ENCODE results near the gene KLHL20.
"Not testable (repeated sequence)": the region's sequence is repeated elsewhere in the genome, so short reads cannot be mapped to it uniquely, and the experiment has no call there.

KLHL20 gene

GRCh38 chr1:173742203-173742886 lies 27.6 kb downstream of the KLHL20 start:
- no peak for DNase-seq (ENCODE audit: low read depth)
- H3K4me3 ChIP-seq (ENCODE audit: low read depth, low read length), result no peak overlapping the region

GRCh38 chr1:173744651-173745050 lies 29.9 kb downstream of the KLHL20 start:
- no peak for DNase-seq (ENCODE audit: low read depth)
- H3K4me3 ChIP-seq (ENCODE audit: low read depth, low read length), result no peak overlapping the region

GRCh38 chr1:173749137-173749536 lies 34.4 kb downstream of the KLHL20 start:
- no peak overlapping the region for H3K4me3 ChIP-seq (ENCODE audit: low read depth, low read length)
- no peak for DNase-seq (ENCODE audit: low read depth)

GRCh38 chr1:173753830-173754229 lies 39.0 kb downstream of the KLHL20 start:
- no peak for DNase-seq (ENCODE audit: low read depth)
- H3K4me3 ChIP-seq (ENCODE audit: low read depth, low read length), result no peak overlapping the region

- H3K4me3 ChIP-seq (ENCODE audit: low read depth, low read length), result no peak overlapping the region
- no peak for DNase-seq (ENCODE audit: low read depth)
Measured at GRCh38 chr1:173757666-173758065, 42.9 kb downstream of the KLHL20 start.

GRCh38 chr1:173758110-173758509 lies 43.3 kb downstream of the KLHL20 start:
- H3K4me3 ChIP-seq (ENCODE audit: low read depth, low read length), result no peak overlapping the region
- no peak for DNase-seq (ENCODE audit: low read depth)

- DNase-seq (ENCODE audit: low read depth), result no peak
- H3K4me3 ChIP-seq (ENCODE audit: low read depth, low read length), result no peak overlapping the region
Measured at GRCh38 chr1:173758980-173759379, 44.2 kb downstream of the KLHL20 start.

GRCh38 chr1:173764331-173764730 lies 49.5 kb downstream of the KLHL20 start:
- not testable (repeated sequence) for H3K4me3 ChIP-seq (ENCODE audit: low read depth, low read length); DNase-seq (ENCODE audit: low read depth)

GRCh38 chr1:173768206-173768605 lies 53.4 kb downstream of the KLHL20 start:
- no peak overlapping the region for H3K4me3 ChIP-seq (ENCODE audit: low read depth, low read length)
- no peak for DNase-seq (ENCODE audit: low read depth)

- no peak for DNase-seq (ENCODE audit: low read depth)
- H3K4me3 ChIP-seq (ENCODE audit: low read depth, low read length), result no peak overlapping the region
Measured at GRCh38 chr1:173768827-173769226, 54.0 kb downstream of the KLHL20 start.

- H3K4me3 ChIP-seq (ENCODE audit: low read depth, low read length); DNase-seq (ENCODE audit: low read depth): not testable (repeated sequence)
Measured at GRCh38 chr1:173770330-173770729, 55.5 kb downstream of the KLHL20 start.

- no peak overlapping the region for H3K4me3 ChIP-seq (ENCODE audit: low read depth, low read length)
- DNase-seq (ENCODE audit: low read depth), result no peak
Measured at GRCh38 chr1:173771560-173771959, 56.8 kb downstream of the KLHL20 start.

- DNase-seq (ENCODE audit: low read depth), result no peak
Measured at GRCh38 chr1:173775578-173776226, 60.9 kb downstream of the KLHL20 start.

GRCh38 chr1:173779936-173780335 lies 65.2 kb downstream of the KLHL20 start:
- H3K4me3 ChIP-seq (ENCODE audit: low read depth, low read length), result no peak overlapping the region
- no peak for DNase-seq (ENCODE audit: low read depth)

More at GRCh38 chr1:173775578-173776226, 60.9 kb downstream of the KLHL20 start:
- H3K4me3 ChIP-seq (ENCODE audit: low read depth, low read length), result no peak overlapping the region

GRCh38 chr1:173784997-173785396 lies 70.2 kb downstream of the KLHL20 start:
- no peak for DNase-seq (ENCODE audit: low read depth)

GRCh38 chr1:173789841-173790240 lies 75.1 kb downstream of the KLHL20 start:
- H3K4me3 ChIP-seq (ENCODE audit: low read depth, low read length), result no peak overlapping the region
- DNase-seq (ENCODE audit: low read depth), result no peak

More at GRCh38 chr1:173784997-173785396, 70.2 kb downstream of the KLHL20 start:
- H3K4me3 ChIP-seq (ENCODE audit: low read depth, low read length), result no peak overlapping the region

- no peak for DNase-seq (ENCODE audit: low read depth)
- no peak overlapping the region for H3K4me3 ChIP-seq (ENCODE audit: low read depth, low read length)
Measured at GRCh38 chr1:173798078-173798477, 83.3 kb downstream of the KLHL20 start.

- H3K4me3 ChIP-seq (ENCODE audit: low read depth, low read length); DNase-seq (ENCODE audit: low read depth): not testable (repeated sequence)
Measured at GRCh38 chr1:173799995-173800394, 85.2 kb downstream of the KLHL20 start.

- H3K4me3 ChIP-seq (ENCODE audit: low read depth, low read length), result no peak overlapping the region
Measured at GRCh38 chr1:173802961-173803360, 88.2 kb downstream of the KLHL20 start.

GRCh38 chr1:173813654-173814053 lies 98.9 kb downstream of the KLHL20 start:
- not testable (repeated sequence) for H3K4me3 ChIP-seq (ENCODE audit: low read depth, low read length); DNase-seq (ENCODE audit: low read depth)

More at GRCh38 chr1:173802961-173803360, 88.2 kb downstream of the KLHL20 start:
- DNase-seq (ENCODE audit: low read depth), result no peak

- no peak overlapping the region for H3K4me3 ChIP-seq (ENCODE audit: low read depth, low read length)
- DNase-seq (ENCODE audit: low read depth), result no peak
Measured at GRCh38 chr1:173818459-173818858, 103.7 kb downstream of the KLHL20 start.
